ENCODE results near the gene TESPA1. TPM values are rescaled to one million over a fixed set of nuclear protein-coding genes. Genes with fewer than 3 reads are reported as not detected.

TESPA1 gene
- total RNA-seq, 1 experiment from 2014 or later: 0.39 TPM

GRCh38 chr12:54924972-54925707, 59.4 kb downstream of the TESPA1 start:
- Mint-ChIP-seq H3K36me3 (peaks cover 30% of the 10 kb centered on the region), H3K27me3 (ENCODE audit: low read depth) (peaks cover 64% of the 10 kb centered on the region), H3K27ac (no peak overlapping the region), H3K4me3 (no peak overlapping the region), H3K4me1 (peaks cover 22% of the 10 kb centered on the region), H3K9me3 (peaks cover 31% of the 10 kb centered on the region)
- ATAC-seq (no peak), DNase-seq (ENCODE audit: low spot score) (no peak)
- ChIA-PET CTCF (interaction anchor here (0.6 kb wide), 1 partner anchor 600 kb away, joined by 3 read pairs; the partner anchor contains the start of gene COPZ1), POLR2A (no interaction called here)
- TF ChIP-seq OVOL2 (CRISPR knock-in tag; IDR thresholded peaks at IDR 0.05; ENCODE audit: borderline replicate concordance) (no peak), IRF1 (CRISPR knock-in tag; IDR thresholded peaks at IDR 0.05) (no peak), PREB (CRISPR knock-in tag; IDR thresholded peaks at IDR 0.05; ENCODE audit: borderline replicate concordance) (no peak), MXD4 (CRISPR knock-in tag; IDR thresholded peaks at IDR 0.05; ENCODE audit: borderline replicate concordance) (no peak), ZNF416 (CRISPR knock-in tag; IDR thresholded peaks at IDR 0.05) (no peak), GRHL2 (CRISPR knock-in tag; IDR thresholded peaks at IDR 0.05; ENCODE audit: insufficient replicate concordance, severe bottlenecking) (no peak), ZNF396 (CRISPR knock-in tag; IDR thresholded peaks at IDR 0.05; ENCODE audit: borderline replicate concordance) (no peak), SOX15 (CRISPR knock-in tag; IDR thresholded peaks at IDR 0.05) (no peak), TCF7 (CRISPR knock-in tag; IDR thresholded peaks at IDR 0.05; ENCODE audit: low read depth) (no peak)

GRCh38 chr12:54917001-54917488, 67.5 kb downstream of the TESPA1 start:
- H3K4me1 Mint-ChIP-seq: no peaks in the 10 kb centered on the region; the same call in 1 of the 2 replicates
- POLR2A ChIA-PET: no interaction called here
- H3K27ac Mint-ChIP-seq: no peak overlapping the region
- no peak for ATAC-seq
- H3K4me3 Mint-ChIP-seq: no peak overlapping the region
- H3K36me3 Mint-ChIP-seq: peaks cover 11% of the 10 kb centered on the region; the same call in 1 of the 2 replicates
- DNase-seq (ENCODE audit: low spot score): peak; percentile 18
- TF ChIP-seq TEAD4 (CRISPR knock-in tag; IDR thresholded peaks at IDR 0.05) (no peak), IRF1 (CRISPR knock-in tag; IDR thresholded peaks at IDR 0.05) (no peak), ATF2 (CRISPR knock-in tag; IDR thresholded peaks at IDR 0.05; ENCODE audit: borderline replicate concordance, low read depth) (no peak), ZNF671 (CRISPR knock-in tag; IDR thresholded peaks at IDR 0.05) (no peak), ZNF263 (CRISPR knock-in tag; IDR thresholded peaks at IDR 0.05; ENCODE audit: low read depth) (peak; percentile 65; the same call in 1 of the 2 replicates)
- CTCF ChIA-PET: no interaction called here
- peaks cover 5% of the 10 kb centered on the region; the same call in 1 of the 2 replicates for H3K27me3 Mint-ChIP-seq (ENCODE audit: low read depth)
- H3K9me3 Mint-ChIP-seq: peaks cover 16% of the 10 kb centered on the region

Other genes starting within 250 kb of the TESPA1 start
- gene MUCL1, start 130.2 kb downstream of the TESPA1 start, total RNA-seq (2021): not detected in 3 replicates
- not detected in 3 replicates for gene NEUROD4, start 35.2 kb upstream of the TESPA1 start, total RNA-seq (2021)
- gene OR9K2, start 141.6 kb upstream of the TESPA1 start, total RNA-seq (2021): not detected in 3 replicates
- gene OR10A7, start 236.3 kb upstream of the TESPA1 start, total RNA-seq (2021): not detected in 3 replicates